A549 (cell line): ENCODE results near the gene UNC13D. TPM values are rescaled to one million over a fixed set of nuclear protein-coding genes. Genes with fewer than 3 reads are reported as not detected.

ENCODE experiments used
- ATAC-seq, 2 experiments: fragments of 200-7000 bp in 1 of 2; fragments of >200 bp in 1 of 2; cut with Nextera tagmentation in 1 of 2; cut with Tn5 transposase in 1 of 2; 3 replicates each; pipeline versions ENCODE4 v1.8.0 to v1.9.1; 2018 to 2020; ENCODE audit warnings: mild to moderate bottlenecking in 1 of 2, moderate library complexity in 1 of 2
- CTCF ChIA-PET: fragments of 300-600 bp; sonication (Branson Sonifier 250); formaldehyde crosslinking; extraction: SDS; loops from one replicate; lab custom pipeline; 2021; ENCODE audit warnings: antibody characterized with exemption, inconsistent platforms; lab: Yijun Ruan, JAX
- POLR2A ChIA-PET: fragments of 350-600 bp; formaldehyde crosslinking; extraction: SDS; loops from one replicate; lab custom pipeline; 2021; ENCODE audit warnings: antibody characterized with exemption, inconsistent platforms; lab: Yijun Ruan, JAX
- DNase-seq, 2 experiments: peaks; one replicate each; pipeline versions ENCODE4 v3.0.0 to v3.0.0-alpha.2; 2011 to 2016; ENCODE audit warnings: low read depth in 1 of 2, low spot score in 1 of 2
- FAIRE-seq: peaks from 2 replicates; lab custom pipeline; 2011; peaks lifted over from hg19 to GRCh38; lab: Jason Lieb, UNC
- H3K27ac ChIP-seq, 2 experiments: fragments of >200 bp; sonication (Bioruptor Twin); formaldehyde crosslinking; 3 replicates each; pipeline ENCODE4 v1.5.1; 2016 to 2017
- H3K4me1 ChIP-seq: fragments of >200 bp; sonication (Bioruptor Twin); formaldehyde crosslinking; 3 replicates; pipeline ENCODE4 v1.6.1; 2016
- H3K4me2 ChIP-seq: fragments of >200 bp; sonication (Bioruptor Twin); formaldehyde crosslinking; 3 replicates; pipeline ENCODE4 v1.6.1; 2016
- H3K4me3 ChIP-seq: fragments of >200 bp; sonication (Bioruptor Twin); formaldehyde crosslinking; 3 replicates; pipeline ENCODE4 v1.5.1; 2016
- H3K9me3 ChIP-seq: fragments of >200 bp; sonication (Bioruptor Twin); formaldehyde crosslinking; 3 replicates; pipeline ENCODE4 v1.6.1; 2016
- BHLHE40 ChIP-seq: IDR thresholded peaks from 2 replicates; pipeline ENCODE4 v1.6.1; 2012; ENCODE audit warnings: low read depth, low read length, inconsistent platforms
- CBX8 ChIP-seq: fragments of 200-600 bp; sonication (generic); IDR thresholded peaks from 2 replicates; pipeline ENCODE4 v1.6.1; 2016
- CEBPB ChIP-seq, 2 experiments: fragments of >200 bp in 1 of 2; sonication (Bioruptor Twin) in 1 of 2; formaldehyde crosslinking in 1 of 2; IDR thresholded peaks; 2 replicates each; pipeline ENCODE4 v1.6.1; 2012 to 2016
- CHD2 ChIP-seq: fragments of 150-350 bp; IDR thresholded peaks from 2 replicates; pipeline ENCODE4 v1.6.1; 2014; ENCODE audit warnings: low read length; ENCODE audit not compliant: partially characterized antibody
- FOSB ChIP-seq: fragments of 250-450 bp; sonication (Bioruptor Pico); IDR thresholded peaks from 2 replicates; pipeline ENCODE4 v1.5.0; 2020; ENCODE audit warnings: mild to moderate bottlenecking, moderate library complexity
- FOXS1 ChIP-seq: fragments of 250-450 bp; sonication (Bioruptor Pico); IDR thresholded peaks from 2 replicates; pipeline ENCODE4 v1.5.0; 2020; ENCODE audit warnings: mild to moderate bottlenecking, moderate library complexity
- HEYL ChIP-seq: fragments of 250-450 bp; sonication (Bioruptor Pico); IDR thresholded peaks from 2 replicates; pipeline ENCODE4 v1.8.0; 2021; ENCODE audit warnings: mild to moderate bottlenecking, moderate library complexity
- HOXA7 ChIP-seq: fragments of 250-450 bp; sonication (Bioruptor Pico); IDR thresholded peaks from 2 replicates; pipeline ENCODE4 v1.5.0; 2020; ENCODE audit warnings: mild to moderate bottlenecking, moderate library complexity
- HOXB13 ChIP-seq: fragments of 250-450 bp; sonication (Bioruptor Pico); IDR thresholded peaks from 2 replicates; pipeline ENCODE4 v1.5.0; 2020; ENCODE audit warnings: low read depth, mild to moderate bottlenecking, moderate library complexity
- JUN ChIP-seq, 2 experiments: fragments of >200 bp; sonication (Bioruptor Twin); formaldehyde crosslinking; IDR thresholded peaks; 2 replicates in 1 of 2; 3 replicates in 1 of 2; pipeline ENCODE4 v1.6.1; 2016 to 2017
- JUNB ChIP-seq: fragments of >200 bp; sonication (Bioruptor Twin); formaldehyde crosslinking; IDR thresholded peaks from 2 replicates; pipeline ENCODE4 v1.6.1; 2016
- NFE2L2 ChIP-seq: fragments of 150-350 bp; conservative IDR thresholded peaks from 2 replicates; pipeline ENCODE4 v1.6.1; 2014; ENCODE audit warnings: low read length
- POLR2A ChIP-seq: IDR thresholded peaks from 2 replicates; pipeline ENCODE4 v1.6.1; 2012; ENCODE audit warnings: mild to moderate bottlenecking, low read length
- POLR2AphosphoS2 ChIP-seq: conservative IDR thresholded peaks from 2 replicates; pipeline ENCODE4 v1.6.1; 2012; ENCODE audit warnings: low read length, improper control_type of control experiment, inconsistent platforms
- RAD21 ChIP-seq, 2 experiments: fragments of >200 bp in 1 of 2; sonication (Bioruptor Twin) in 1 of 2; formaldehyde crosslinking in 1 of 2; IDR thresholded peaks in 1 of 2; conservative IDR thresholded peaks in 1 of 2; 2 replicates in 1 of 2; 3 replicates in 1 of 2; pipeline ENCODE4 v1.6.1; 2012 to 2018; ENCODE audit warnings: inconsistent platforms in 1 of 2
- RFX5 ChIP-seq: fragments of 450-650 bp; IDR thresholded peaks from 2 replicates; pipeline ENCODE4 v1.7.1; 2014; ENCODE audit warnings: antibody characterized with exemption, mild to moderate bottlenecking, moderate library complexity
- RNF2 ChIP-seq: fragments of 200-600 bp; sonication (generic); IDR thresholded peaks from 2 replicates; pipeline ENCODE4 v1.6.1; 2016; ENCODE audit warnings: low read depth, mild to moderate bottlenecking, antibody characterized with exemption, moderate library complexity, borderline replicate concordance
- SMC3 ChIP-seq: fragments of >200 bp; sonication (Bioruptor Twin); formaldehyde crosslinking; IDR thresholded peaks from 3 replicates; pipeline ENCODE4 v1.6.1; 2018; ENCODE audit warnings: inconsistent platforms
- SREBF2 ChIP-seq: fragments of 450-650 bp; IDR thresholded peaks from 2 replicates; pipeline ENCODE4 v1.6.1; 2014; ENCODE audit warnings: mild to moderate bottlenecking, moderate library complexity
- WGBS: methylation state at CpG from one replicate; pipeline ENCODE4 v1.1.6; 2017; ENCODE audit errors: missing lambda C conversion rate; 5-methylcytosine and 5-hydroxymethylcytosine counted together
- polyA plus RNA-seq, 4 experiments: library from polyadenylated mRNA; depleted of rRNA in 3 of 4; stranded (reverse); fragments of >200 nt; fragmentation: RNase III in 1 of 4; extraction: RNeasy Plus Mini Kit Qiagen cat#74134 plus additional on column Dnase treatment in 1 of 4; gene quantifications; 2 replicates in 3 of 4; 3 replicates in 1 of 4; pipeline ENCODE4 v1.2.3, GENCODE V29; 2011 to 2017
- TF ChIP-seq, protein P1 (sequence below): fragments of >200 bp; sonication (Bioruptor Twin); formaldehyde crosslinking; IDR thresholded peaks from 3 replicates; pipeline ENCODE4 v1.6.1; 2016
- TF ChIP-seq, protein P2 (sequence below): fragments of 250-450 bp; sonication (Bioruptor Pico); IDR thresholded peaks from 2 replicates; pipeline ENCODE4 v1.5.0; 2021; ENCODE audit warnings: mild to moderate bottlenecking, moderate library complexity, borderline replicate concordance
- TF ChIP-seq, protein P3 (sequence below): IDR thresholded peaks from 2 replicates; pipeline ENCODE4 v1.6.1; 2012; ENCODE audit warnings: low read depth, borderline replicate concordance
- TF ChIP-seq, protein P4 (sequence below): fragments of >200 bp; sonication (Bioruptor Twin); formaldehyde crosslinking; IDR thresholded peaks from 2 replicates; pipeline ENCODE4 v1.6.1; 2016
- TF ChIP-seq, protein P5 (sequence below): fragments of >200 bp; sonication (Bioruptor Twin); formaldehyde crosslinking; IDR thresholded peaks from 3 replicates; pipeline ENCODE4 v1.5.1; 2016

The UNC13D gene
- polyA plus RNA-seq, 2 of the 4 experiments (the other 2 are of a cell fraction), result 1.6 to 3.5 TPM

DNA sequence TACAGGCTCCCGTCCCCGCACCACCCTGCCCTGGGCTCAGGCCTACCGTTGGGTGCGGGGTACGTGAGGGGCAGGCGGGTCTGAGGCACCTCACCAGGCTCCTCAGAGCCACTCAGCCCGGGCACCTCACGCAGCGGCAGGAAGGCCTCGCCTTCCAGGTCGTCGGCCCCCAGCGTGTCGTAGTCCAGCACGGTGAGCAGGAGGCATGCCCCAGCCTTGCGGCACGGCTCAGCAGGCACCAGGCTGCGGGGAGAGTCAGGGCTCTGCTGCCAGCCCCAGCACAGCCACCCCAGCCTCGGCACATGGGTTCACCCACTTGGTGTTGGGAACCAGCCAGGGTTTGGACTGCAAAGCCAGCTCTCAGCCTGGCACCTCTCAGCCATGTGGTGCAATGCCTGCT is 15.5 kb downstream of the UNC13D start:
- DNase-seq (no peak), FAIRE-seq (no peak), ATAC-seq (no peak)
- no peak for TF ChIP-seq CHD2
- no peak for TF ChIP-seq JUNB
- Histone ChIP-seq H3K4me3 (no peak overlapping the region), H3K4me2 (no peak overlapping the region), H3K4me1 (peaks cover 5% of the 10 kb centered on the region; the same call in 1 of the 3 replicates), H3K27ac (no peak overlapping the region), H3K9me3 (no peaks in the 10 kb centered on the region)
- POLR2A ChIA-PET, result no interaction called here
- 94% methylated on average over 19 of the region's 19 CpGs for WGBS
- CTCF ChIA-PET, result interaction anchor here (0.6 to 37.0 kb wide), 17 partner anchors 2 to 195 kb away, joined by 3 to 691 read pairs (median 6); partner anchors contain the start of genes GALK1, SMIM5, TRIM47 and UNC13D

DNA sequence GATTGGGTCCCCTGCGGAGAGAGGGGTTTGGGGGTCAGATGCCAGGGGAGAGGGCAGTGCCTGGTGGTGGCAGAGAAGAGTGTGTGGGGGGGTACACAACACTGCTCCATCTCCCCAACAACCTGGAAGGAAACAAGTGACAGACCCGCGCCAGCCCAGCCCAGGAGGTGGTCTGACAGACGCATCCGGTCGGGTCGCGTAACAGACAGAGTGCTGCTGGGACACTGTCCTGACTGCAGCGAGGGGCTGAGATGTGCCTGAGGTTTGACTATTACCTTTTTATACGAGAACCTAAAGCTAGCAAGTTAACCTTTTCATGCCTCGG is 16.2 kb downstream of the UNC13D start:
- H3K4me2 ChIP-seq, result no peak overlapping the region
- no peaks in the 10 kb centered on the region for H3K9me3 ChIP-seq
- peaks cover 5% of the 10 kb centered on the region; the same call in 1 of the 3 replicates for H3K4me1 ChIP-seq
- H3K4me3 ChIP-seq, result no peak overlapping the region
- no peak for ATAC-seq
- TF ChIP-seq CHD2, result no peak
- TF ChIP-seq BHLHE40, result no peak
- TF ChIP-seq JUNB, result no peak
- TF ChIP-seq FOXS1 (CRISPR knock-in tag), result no peak
- no peak for TF ChIP-seq RFX5
- TF ChIP-seq JUN (IDR thresholded peaks at IDR 0.05), result no peak
- TF ChIP-seq, all 56 proteins: peak for 0
- no peak for FAIRE-seq
- no peak for DNase-seq
- H3K27ac ChIP-seq, result peak overlapping the region in 1 of 2 experiments; percentile 27; a peak in 1 of 6 replicates
- ChIA-PET CTCF (interaction anchor here (0.6 to 37.0 kb wide), 20 partner anchors 1 to 194 kb away, joined by 3 to 691 read pairs (median 5); partner anchors contain the start of genes GALK1, SMIM5, UNC13D and UNK), POLR2A (interaction anchor here (4.4 kb wide), 1 partner anchor 48 kb away, joined by 20 read pairs; a partner anchor contains a TSS)
- WGBS, result 87% methylated on average over 10 of the region's 11 CpGs

DNA sequence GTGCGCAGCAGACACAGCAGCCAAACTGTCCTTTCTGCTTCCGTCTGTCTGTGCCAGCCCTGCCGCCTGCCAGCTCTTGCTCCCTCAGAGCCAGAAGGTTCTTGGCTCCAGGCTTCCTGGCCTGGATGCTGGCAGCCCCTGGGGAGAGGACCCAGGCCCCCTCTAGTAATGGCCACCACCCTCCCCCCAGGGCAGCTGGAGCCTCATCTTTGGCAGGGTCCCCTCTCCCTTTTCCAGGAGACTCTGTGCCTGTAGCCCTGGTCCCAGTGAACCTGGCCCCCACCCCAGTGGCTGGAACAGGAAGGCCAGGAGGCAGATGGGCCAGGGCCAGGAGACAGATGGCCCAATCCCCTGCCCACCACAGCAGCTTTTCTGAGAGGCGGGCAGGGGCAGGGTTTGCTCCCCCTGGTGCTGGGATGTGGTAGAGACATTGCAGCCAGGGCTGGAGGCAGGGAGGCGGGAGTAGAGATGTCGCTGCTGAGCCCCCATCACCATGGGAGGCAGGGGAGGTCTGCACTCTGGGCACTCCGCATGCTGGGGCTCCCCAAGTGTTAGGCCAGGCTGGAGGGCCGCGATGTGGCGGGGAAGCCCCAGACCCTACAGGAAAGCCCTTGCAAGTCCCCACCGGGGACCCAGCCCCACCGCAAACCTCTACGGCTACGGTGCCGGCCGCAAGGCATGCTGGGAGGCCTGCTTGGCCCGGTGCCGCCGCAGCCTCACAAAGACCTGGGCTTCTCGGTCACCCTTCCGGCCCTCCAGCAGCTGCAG is 16.7 kb downstream of the UNC13D start:
- DNase-seq, result peak; percentile 44 to 92
- H3K9me3 ChIP-seq, result no peaks in the 10 kb centered on the region
- 64% methylated on average over 16 of the region's 21 CpGs for WGBS
- peak; percentile 40 to 45; a peak in 3 of 5 replicates for TF ChIP-seq RAD21 (conservative IDR thresholded peaks at IDR 0.05 in 1 of 2, IDR thresholded peaks at IDR 0.05 in 1 of 2)
- TF ChIP-seq, protein P1, sequence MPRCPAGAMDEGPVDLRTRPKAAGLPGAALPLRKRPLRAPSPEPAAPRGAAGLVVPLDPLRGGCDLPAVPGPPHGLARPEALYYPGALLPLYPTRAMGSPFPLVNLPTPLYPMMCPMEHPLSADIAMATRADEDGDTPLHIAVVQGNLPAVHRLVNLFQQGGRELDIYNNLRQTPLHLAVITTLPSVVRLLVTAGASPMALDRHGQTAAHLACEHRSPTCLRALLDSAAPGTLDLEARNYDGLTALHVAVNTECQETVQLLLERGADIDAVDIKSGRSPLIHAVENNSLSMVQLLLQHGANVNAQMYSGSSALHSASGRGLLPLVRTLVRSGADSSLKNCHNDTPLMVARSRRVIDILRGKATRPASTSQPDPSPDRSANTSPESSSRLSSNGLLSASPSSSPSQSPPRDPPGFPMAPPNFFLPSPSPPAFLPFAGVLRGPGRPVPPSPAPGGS, result no peak
- TF ChIP-seq, protein P2, sequence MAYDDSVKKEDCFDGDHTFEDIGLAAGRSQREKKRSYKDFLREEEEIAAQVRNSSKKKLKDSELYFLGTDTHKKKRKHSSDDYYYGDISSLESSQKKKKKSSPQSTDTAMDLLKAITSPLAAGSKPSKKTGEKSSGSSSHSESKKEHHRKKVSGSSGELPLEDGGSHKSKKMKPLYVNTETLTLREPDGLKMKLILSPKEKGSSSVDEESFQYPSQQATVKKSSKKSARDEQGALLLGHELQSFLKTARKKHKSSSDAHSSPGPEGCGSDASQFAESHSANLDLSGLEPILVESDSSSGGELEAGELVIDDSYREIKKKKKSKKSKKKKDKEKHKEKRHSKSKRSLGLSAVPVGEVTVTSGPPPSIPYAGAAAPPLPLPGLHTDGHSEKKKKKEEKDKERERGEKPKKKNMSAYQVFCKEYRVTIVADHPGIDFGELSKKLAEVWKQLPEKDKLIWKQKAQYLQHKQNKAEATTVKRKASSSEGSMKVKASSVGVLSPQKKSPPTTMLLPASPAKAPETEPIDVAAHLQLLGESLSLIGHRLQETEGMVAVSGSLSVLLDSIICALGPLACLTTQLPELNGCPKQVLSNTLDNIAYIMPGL, result no peak
- no peak for TF ChIP-seq CBX8
- TF ChIP-seq, protein P3, sequence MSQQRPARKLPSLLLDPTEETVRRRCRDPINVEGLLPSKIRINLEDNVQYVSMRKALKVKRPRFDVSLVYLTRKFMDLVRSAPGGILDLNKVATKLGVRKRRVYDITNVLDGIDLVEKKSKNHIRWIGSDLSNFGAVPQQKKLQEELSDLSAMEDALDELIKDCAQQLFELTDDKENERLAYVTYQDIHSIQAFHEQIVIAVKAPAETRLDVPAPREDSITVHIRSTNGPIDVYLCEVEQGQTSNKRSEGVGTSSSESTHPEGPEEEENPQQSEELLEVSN, result no peak
- TF ChIP-seq SREBF2, result no peak
- TF ChIP-seq HOXB13 (CRISPR knock-in tag), result no peak
- TF ChIP-seq, protein P4, sequence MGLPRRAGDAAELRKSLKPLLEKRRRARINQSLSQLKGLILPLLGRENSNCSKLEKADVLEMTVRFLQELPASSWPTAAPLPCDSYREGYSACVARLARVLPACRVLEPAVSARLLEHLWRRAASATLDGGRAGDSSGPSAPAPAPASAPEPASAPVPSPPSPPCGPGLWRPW, result no peak
- TF ChIP-seq, protein P5, sequence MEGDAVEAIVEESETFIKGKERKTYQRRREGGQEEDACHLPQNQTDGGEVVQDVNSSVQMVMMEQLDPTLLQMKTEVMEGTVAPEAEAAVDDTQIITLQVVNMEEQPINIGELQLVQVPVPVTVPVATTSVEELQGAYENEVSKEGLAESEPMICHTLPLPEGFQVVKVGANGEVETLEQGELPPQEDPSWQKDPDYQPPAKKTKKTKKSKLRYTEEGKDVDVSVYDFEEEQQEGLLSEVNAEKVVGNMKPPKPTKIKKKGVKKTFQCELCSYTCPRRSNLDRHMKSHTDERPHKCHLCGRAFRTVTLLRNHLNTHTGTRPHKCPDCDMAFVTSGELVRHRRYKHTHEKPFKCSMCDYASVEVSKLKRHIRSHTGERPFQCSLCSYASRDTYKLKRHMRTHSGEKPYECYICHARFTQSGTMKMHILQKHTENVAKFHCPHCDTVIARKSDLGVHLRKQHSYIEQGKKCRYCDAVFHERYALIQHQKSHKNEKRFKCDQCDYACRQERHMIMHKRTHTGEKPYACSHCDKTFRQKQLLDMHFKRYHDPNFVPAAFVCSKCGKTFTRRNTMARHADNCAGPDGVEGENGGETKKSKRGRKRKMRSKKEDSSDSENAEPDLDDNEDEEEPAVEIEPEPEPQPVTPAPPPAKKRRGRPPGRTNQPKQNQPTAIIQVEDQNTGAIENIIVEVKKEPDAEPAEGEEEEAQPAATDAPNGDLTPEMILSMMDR, result peak; percentile 55
- peak; percentile 54 for TF ChIP-seq SMC3
- TF ChIP-seq POLR2AphosphoS2, result no peak
- TF ChIP-seq POLR2A, result no peak
- TF ChIP-seq CEBPB (IDR thresholded peaks at IDR 0.05), result no peak
- TF ChIP-seq HOXA7 (CRISPR knock-in tag), result no peak
- no peak for TF ChIP-seq FOSB (CRISPR knock-in tag)
- no peak for TF ChIP-seq HEYL (CRISPR knock-in tag)
- no peak for TF ChIP-seq RNF2
- no peak for TF ChIP-seq NFE2L2
- no peak overlapping the region for H3K4me3 ChIP-seq
- no peak overlapping the region for H3K4me2 ChIP-seq
- ChIA-PET POLR2A (interaction anchor here (0.8 to 4.4 kb wide), 3 partner anchors 28 to 51 kb away, joined by 3 to 20 read pairs (median 3); partner anchors contain the start of gene WBP2), CTCF (interaction anchor here (0.6 to 37.0 kb wide), 26 partner anchors 0 to 161 kb away, joined by 3 to 691 read pairs (median 6); partner anchors contain the start of genes GALK1, RECQL5, SAP30BP and TRIM47)
- no peak for FAIRE-seq
- ATAC-seq, result peak; percentile 73 to 86; a peak in 5 of 6 replicates
- H3K4me1 ChIP-seq, result peaks cover 5% of the 10 kb centered on the region; the same call in 1 of the 3 replicates
- H3K27ac ChIP-seq, result peak overlapping the region in 1 of 2 experiments; percentile 27; a peak in 2 of 6 replicates
